ENCODE results near the gene LYPLA2.

The LYPLA2 gene

GRCh38 chr1:23790696-23791515, at the start of gene LYPLA2:
LYPLA2 (plus strand) TSS chr1:23791145; CDS start chr1:23792683, 1,538 bp downstream.
- peak; percentile 90 for DNase-seq (ENCODE audit: low spot score)

GRCh38 chr1:23741609-23742008, 49.3 kb upstream of the LYPLA2 start:
- no peak for DNase-seq (ENCODE audit: low spot score)

- no peak for DNase-seq (ENCODE audit: low spot score)
Measured at GRCh38 chr1:23742670-23743286, 48.2 kb upstream of the LYPLA2 start.

- peak; percentile 88 for DNase-seq (ENCODE audit: low spot score)
Measured at GRCh38 chr1:23743287-23744152, 47.4 kb upstream of the LYPLA2 start, which contains the start of gene ELOA. ELOA (plus strand) TSS chr1:23743471; CDS start chr1:23743504, 33 bp downstream.

- DNase-seq (ENCODE audit: low spot score), result peak; percentile 70
Measured at GRCh38 chr1:23745515-23745914, 45.4 kb upstream of the LYPLA2 start.

- DNase-seq (ENCODE audit: low spot score), result no peak
Measured at GRCh38 chr1:23748016-23748415, 42.9 kb upstream of the LYPLA2 start.

- peak; percentile 74 for DNase-seq (ENCODE audit: low spot score)
Measured at GRCh38 chr1:23751050-23751814, 39.7 kb upstream of the LYPLA2 start.

- no peak for DNase-seq (ENCODE audit: low spot score)
Measured at GRCh38 chr1:23751815-23752200, 39.1 kb upstream of the LYPLA2 start.

- DNase-seq (ENCODE audit: low spot score), result no peak
Measured at GRCh38 chr1:23752909-23753308, 38.0 kb upstream of the LYPLA2 start.

GRCh38 chr1:23756676-23757075, 34.3 kb upstream of the LYPLA2 start:
- DNase-seq (ENCODE audit: low spot score), result no peak

GRCh38 chr1:23757812-23758211, 33.1 kb upstream of the LYPLA2 start:
- DNase-seq (ENCODE audit: low spot score), result no peak

- DNase-seq (ENCODE audit: low spot score), result no peak
Measured at GRCh38 chr1:23759277-23759676, 31.7 kb upstream of the LYPLA2 start.

GRCh38 chr1:23763041-23763577, 27.8 kb upstream of the LYPLA2 start:
- DNase-seq (ENCODE audit: low spot score), result no peak

GRCh38 chr1:23768733-23769132, 22.2 kb upstream of the LYPLA2 start:
- no peak for DNase-seq (ENCODE audit: low spot score)

GRCh38 chr1:23772049-23772853, 18.7 kb upstream of the LYPLA2 start:
- peak; percentile 59 for DNase-seq (ENCODE audit: low spot score)

- DNase-seq (ENCODE audit: low spot score), result no peak
Measured at GRCh38 chr1:23772854-23773242, 18.1 kb upstream of the LYPLA2 start.

GRCh38 chr1:23774174-23774880, 16.6 kb upstream of the LYPLA2 start:
- DNase-seq (ENCODE audit: low spot score), result no peak

GRCh38 chr1:23776217-23776616, 14.7 kb upstream of the LYPLA2 start:
- DNase-seq (ENCODE audit: low spot score), result no peak

GRCh38 chr1:23777979-23778814, 12.7 kb upstream of the LYPLA2 start, which contains the start of gene PITHD1:
PITHD1 (plus strand) TSS chr1:23778418; CDS start chr1:23778516, 98 bp downstream.
- peak; percentile 96 for DNase-seq (ENCODE audit: low spot score)
